ENCODE results near the gene COPS6.
"Not testable (repeated sequence)": the region's sequence is repeated elsewhere in the genome, so short reads cannot be mapped to it uniquely, and the experiment has no call there.

Gene COPS6

GRCh38 chr7:100127866-100128636 lies 39.3 kb downstream of the COPS6 start:
- no peak for DNase-seq

GRCh38 chr7:100128637-100128963 lies 39.8 kb downstream of the COPS6 start:
- DNase-seq = no peak

- not testable (repeated sequence) for DNase-seq
Measured at GRCh38 chr7:100130220-100130607, 41.4 kb downstream of the COPS6 start.

- peak; percentile 54 for DNase-seq
Measured at GRCh38 chr7:100130608-100131453, 42.1 kb downstream of the COPS6 start.

GRCh38 chr7:100132126-100132525 lies 43.4 kb downstream of the COPS6 start:
- DNase-seq = no peak

GRCh38 chr7:100132697-100133151 lies 44.0 kb downstream of the COPS6 start:
- DNase-seq = peak; percentile 63

GRCh38 chr7:100137851-100138760 lies 49.3 kb downstream of the COPS6 start:
- no peak for DNase-seq

- no peak for DNase-seq
Measured at GRCh38 chr7:100141555-100141949, 52.8 kb downstream of the COPS6 start.
